ENCODE data around the gene CLEC1A. TPM values are rescaled to one million over a fixed set of nuclear protein-coding genes. Genes with fewer than 3 reads are reported as not detected.

Gene CLEC1A
- total and polyA plus RNA-seq, 2 donors (not counting 3 experiments of a cell fraction or from before 2014, with no cell fraction given), result 22.0 to 24.2 TPM

- dilution Hi-C loops (cut with MboI; ENCODE audit: extremely low pct_ligation_motif_present, low sequenced_read_pairs), result no loop called here
- H3K79me2 ChIP-seq (ENCODE audit: control insufficient read depth, insufficient read depth, low read length), result no peaks in the 10 kb centered on the region
- H3K4me3 ChIP-seq (replicated peaks in 1 of 3; ENCODE audit: insufficient read depth in 1 of 3, low read depth in 1 of 3, low read length in 3 of 3), result no peak overlapping the region
- BruUV-seq (replicated peaks), result no TSS peak
- no peaks in the 10 kb centered on the region for H3K9me3 ChIP-seq (replicated peaks; ENCODE audit: control insufficient read depth, insufficient read depth, low read length)
- H3K9me1 ChIP-seq (replicated peaks; ENCODE audit: control insufficient read depth, extremely low read depth, insufficient read depth, low read length), result no peaks in the 10 kb centered on the region
- intact Hi-C loops (cut with micrococcal nuclease), result no loop called here
- no peaks in the 10 kb centered on the region for H3K36me3 ChIP-seq (ENCODE audit: control insufficient read depth in 2 of 2, extremely low read depth in 1 of 2, insufficient read depth in 2 of 2, low read length in 2 of 2)
- no peak overlapping the region for H2AFZ ChIP-seq (ENCODE audit: low read depth, low read length)
- H3K4me2 ChIP-seq (ENCODE audit: insufficient read depth, low read length), result no peak overlapping the region
- no peak overlapping the region for H3K9ac ChIP-seq (replicated peaks; ENCODE audit: extremely low read depth, insufficient read depth, low read length)
- H3K27me3 ChIP-seq (ENCODE audit: control insufficient read depth in 2 of 2, insufficient read depth in 2 of 2, low read length in 2 of 2), result no peaks in the 10 kb centered on the region
- DNase-seq (ENCODE audit: low read depth, low spot score), result no peak
- H3K27ac ChIP-seq (ENCODE audit: insufficient read depth, low read depth, low read length), result no peak overlapping the region
- CTCF ChIA-PET, result interaction anchor here (0.8 to 2.5 kb wide), 4 partner anchors 18 to 385 kb away, joined by 3 to 7 read pairs (median 5); partner anchors contain the start of gene CLEC12B
- TF ChIP-seq MAX (IDR thresholded peaks at IDR 0.05; ENCODE audit: insufficient read depth, insufficient read length) (no peak), MYC (IDR thresholded peaks at IDR 0.05; ENCODE audit: low read depth, low read length) (no peak), EZH2 (IDR thresholded peaks at IDR 0.05; ENCODE audit: borderline replicate concordance, low read depth, low read length, severe bottlenecking) (no peak), CTCF (IDR thresholded peaks at IDR 0.05; ENCODE audit: extremely low read depth in 1 of 2, insufficient read depth in 1 of 2, low read depth in 1 of 2, low read length in 2 of 2) (no peak), GATA2 (IDR thresholded peaks at IDR 0.05; ENCODE audit: insufficient read depth, insufficient read length, low read depth, low read length) (no peak), POLR2A (IDR thresholded peaks at IDR 0.05; ENCODE audit: low read depth, low read length) (no peak), JUN (IDR thresholded peaks at IDR 0.05; ENCODE audit: borderline replicate concordance, insufficient read depth, insufficient read length, low read depth) (no peak), POLR2AphosphoS5 (IDR thresholded peaks at IDR 0.05; ENCODE audit: insufficient read depth, low read depth, low read length) (no peak), FOS (IDR thresholded peaks at IDR 0.05; ENCODE audit: borderline replicate concordance, insufficient read depth, low read length) (no peak)
- POLR2A ChIA-PET, result no interaction called here
- no peak for FAIRE-seq
- no peaks in the 10 kb centered on the region for H3K4me1 ChIP-seq (ENCODE audit: control insufficient read depth, extremely low read depth, insufficient read depth, low read length)
- no peaks in the 10 kb centered on the region for H4K20me1 ChIP-seq (replicated peaks; ENCODE audit: control insufficient read depth, extremely low read depth, insufficient read depth, low read length)
Measured at GRCh38 chr12:10135126-10135525, 36.3 kb upstream of the CLEC1A start.

Data from endothelial cell of umbilical vein (primary cell).